ENCODE results near the gene CYP26C1. TPM values are rescaled to one million over a fixed set of nuclear protein-coding genes. Genes with fewer than 3 reads are reported as not detected.

Gene CYP26C1
- total RNA-seq, 1 donor from 2014 or later, result 1.1 TPM

- DNase-seq (ENCODE audit: extremely low read depth, low read depth, low spot score), result no peak
These were observed 43.4 kb downstream of the CYP26C1 start for GRCh38 chr10:93103953-93104352.

- DNase-seq (ENCODE audit: extremely low read depth, low read depth, low spot score), result no peak
These were observed 46.1 kb downstream of the CYP26C1 start for GRCh38 chr10:93106631-93107072.

- DNase-seq (ENCODE audit: extremely low read depth, low read depth, low spot score), result no peak
These were observed 50.0 kb downstream of the CYP26C1 start for GRCh38 chr10:93110472-93111146.

- no peak for DNase-seq (ENCODE audit: extremely low read depth, low read depth, low spot score)
These were observed 52.4 kb downstream of the CYP26C1 start for GRCh38 chr10:93113042-93113441.

- DNase-seq (ENCODE audit: extremely low read depth, low read depth, low spot score), result peak; percentile 9
These were observed 55.2 kb downstream of the CYP26C1 start for GRCh38 chr10:93115661-93116383.

Other genes with a start within 250 kb of the CYP26C1 start
- 21.7 and 37.6 TPM in 2 replicates for gene EXOC6, start 212.3 kb upstream of the CYP26C1 start, total RNA-seq
- not detected in 2 replicates for gene CYP26A1, start 13.1 kb downstream of the CYP26C1 start, total RNA-seq